Caco-2 (cell line): Measurements from ENCODE around the gene BEND5. TPM values are rescaled to one million over a fixed set of nuclear protein-coding genes. Genes with fewer than 3 reads are reported as not detected.

Source experiments
- BruUV-seq: library from RNA; stranded (reverse); fragments of 400-500 nt; replicated peaks from 2 replicates; lab custom pipeline; 2021; lab: Mats Ljungman, UMichigan
- CTCF ChIA-PET: fragments of 300-600 bp; sonication (Branson Sonifier 250); formaldehyde crosslinking; loops from one replicate; lab custom pipeline; 2022; ENCODE audit warnings: antibody characterized with exemption; lab: Charles Lee
- POLR2A ChIA-PET: fragments of 300-600 bp; sonication (Branson Sonifier 250); formaldehyde crosslinking; loops from one replicate; lab custom pipeline; 2022; ENCODE audit warnings: antibody characterized with exemption; lab: Charles Lee
- DNase-seq, 2 experiments: peaks; one replicate each; pipeline versions ENCODE4 v3.0.0 to v3.0.0-alpha.2; 2020 to 2022
- H3K27me3 ChIP-seq: replicated peaks from 2 replicates; pipeline ENCODE4 v1.6.0; 2011; ENCODE audit warnings: low read length; ENCODE audit not compliant: control insufficient read depth, insufficient read depth
- H3K36me3 ChIP-seq: 2 replicates; pipeline ENCODE4 v1.5.1; 2011; ENCODE audit warnings: low read length; ENCODE audit not compliant: control insufficient read depth, insufficient read depth
- H3K4me1 ChIP-seq: fragments of 250-450 bp; sonication (Bioruptor Pico); 2 replicates; pipeline ENCODE4 v1.5.1; 2020; ENCODE audit warnings: mild to moderate bottlenecking
- H3K4me3 ChIP-seq: 2 replicates; pipeline ENCODE4 v1.5.1; 2011; ENCODE audit warnings: low read depth, mild to moderate bottlenecking, control low read depth, low read length
- H3K9me3 ChIP-seq: fragments of 250-450 bp; sonication (Bioruptor Pico); 2 replicates; pipeline ENCODE4 v1.5.1; 2020; ENCODE audit warnings: mild to moderate bottlenecking, moderate library complexity
- H3K27ac Mint-ChIP-seq: one replicate; pipeline ENCODE4 v1.8.0; 2022; ENCODE audit warnings: mixed read lengths; ENCODE audit not compliant: unreplicated experiment
- H3K27me3 Mint-ChIP-seq: one replicate; pipeline ENCODE4 v1.8.0; 2022; ENCODE audit warnings: mixed read lengths; ENCODE audit not compliant: insufficient read depth, unreplicated experiment
- H3K36me3 Mint-ChIP-seq: one replicate; pipeline ENCODE4 v1.8.0; 2022; ENCODE audit warnings: mild to moderate bottlenecking, mixed read lengths; ENCODE audit not compliant: insufficient read depth, unreplicated experiment
- H3K4me1 Mint-ChIP-seq: one replicate; pipeline ENCODE4 v1.8.0; 2022; ENCODE audit warnings: low read depth, mixed read lengths; ENCODE audit not compliant: unreplicated experiment
- H3K4me3 Mint-ChIP-seq: one replicate; pipeline ENCODE4 v1.8.0; 2022; ENCODE audit warnings: mild to moderate bottlenecking, moderate library complexity, mixed read lengths; ENCODE audit not compliant: unreplicated experiment
- H3K9me3 Mint-ChIP-seq: one replicate; pipeline ENCODE4 v1.8.0; 2022; ENCODE audit warnings: mixed read lengths; ENCODE audit not compliant: unreplicated experiment
- CTCF ChIP-seq, 2 experiments: fragments of 200-600 bp in 1 of 2; IDR thresholded peaks; 1 replicate in 1 of 2; 2 replicates in 1 of 2; pipeline versions ENCODE4 v1.5.1 to v1.8.0; 2011 to 2022; ENCODE audit warnings: antibody characterized with exemption in 1 of 2, control low read depth in 1 of 2, inconsistent platforms in 1 of 2, low read depth in 1 of 2, low read length in 1 of 2, mild to moderate bottlenecking in 1 of 2, moderate library complexity in 1 of 2; ENCODE audit not compliant: insufficient read depth in 1 of 2, severe bottlenecking in 1 of 2, unreplicated experiment in 1 of 2
- intact Hi-C: fragments of 100-400 bp; cut with micrococcal nuclease; formaldehyde crosslinking; loops from one replicate; pipeline ENCODE4 v1.10.0; 2022; ENCODE audit not compliant: unreplicated experiment
- total RNA-seq: library from RNA; stranded (reverse); gene quantifications from 2 replicates; pipeline ENCODE4 v1.2.3, GENCODE V29; 2022

Gene BEND5
- total RNA-seq, 1 experiment from 2014 or later: 0.57 TPM

DNA sequence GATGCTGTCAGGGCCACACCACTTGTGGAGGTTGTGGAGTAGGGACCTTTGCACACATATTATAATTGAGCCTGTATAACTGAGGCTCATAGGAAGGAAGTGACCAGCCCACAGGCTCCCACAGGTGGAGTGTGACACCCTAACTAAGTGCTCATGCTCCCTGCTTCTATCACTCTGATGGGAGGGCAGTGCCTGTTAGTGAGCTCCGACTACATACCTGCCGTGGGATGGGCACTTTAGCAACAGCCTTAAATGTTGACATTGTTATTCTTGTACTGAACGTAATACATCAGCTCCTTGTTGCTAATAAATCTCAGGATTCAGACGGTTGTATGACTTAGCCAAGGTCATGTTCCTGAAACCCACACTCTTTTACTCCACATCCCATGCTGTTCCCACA, 58.0 kb downstream of the BEND5 start:
- Mint-ChIP-seq H3K4me1 (no peaks in the 10 kb centered on the region), H3K27ac (no peak overlapping the region), H3K9me3 (no peaks in the 10 kb centered on the region), H3K36me3 (no peaks in the 10 kb centered on the region), H3K4me3 (no peak overlapping the region), H3K27me3 (peaks cover 1% of the 10 kb centered on the region)
- Histone ChIP-seq H3K36me3 (no peaks in the 10 kb centered on the region), H3K4me1 (no peaks in the 10 kb centered on the region), H3K27me3 (no peaks in the 10 kb centered on the region), H3K9me3 (no peaks in the 10 kb centered on the region), H3K4me3 (no peak overlapping the region)
- TF ChIP-seq CTCF (IDR thresholded peaks at IDR 0.05; ENCODE audit: insufficient read depth in 1 of 2, low read depth in 1 of 2, low read length in 1 of 2, severe bottlenecking in 1 of 2, unreplicated experiment in 1 of 2): no peak
- intact Hi-C loops: loop anchor here (2.0 kb wide), 1 partner anchor 98 kb away; no protein-coding TSS in a partner anchor
- POLR2A ChIA-PET: no interaction called here
- no TSS peak for BruUV-seq
- no peak for DNase-seq
- CTCF ChIA-PET: interaction anchor here (0.9 kb wide), 1 partner anchor 99 kb away, joined by 3 read pairs; no protein-coding TSS in a partner anchor

GRCh38 chr1:48718116-48718630, 58.5 kb downstream of the BEND5 start:
- DNase-seq: no peak
- H3K27ac Mint-ChIP-seq: no peak overlapping the region
- peak in 1 of 2 experiments; percentile 8 for TF ChIP-seq CTCF (IDR thresholded peaks at IDR 0.05; ENCODE audit: insufficient read depth in 1 of 2, low read depth in 1 of 2, low read length in 1 of 2, severe bottlenecking in 1 of 2, unreplicated experiment in 1 of 2)
- Histone ChIP-seq H3K9me3 (no peaks in the 10 kb centered on the region), H3K36me3 (no peaks in the 10 kb centered on the region), H3K4me3 (no peak overlapping the region), H3K4me1 (no peaks in the 10 kb centered on the region), H3K27me3 (no peaks in the 10 kb centered on the region)
- BruUV-seq: no TSS peak
- ChIA-PET CTCF (interaction anchor here (0.9 kb wide), 1 partner anchor 99 kb away, joined by 3 read pairs; no protein-coding TSS in a partner anchor), POLR2A (no interaction called here)
- H3K9me3 Mint-ChIP-seq: no peaks in the 10 kb centered on the region
- H3K4me1 Mint-ChIP-seq: no peaks in the 10 kb centered on the region
- no peaks in the 10 kb centered on the region for H3K27me3 Mint-ChIP-seq
- no peaks in the 10 kb centered on the region for H3K36me3 Mint-ChIP-seq
- no peak overlapping the region for H3K4me3 Mint-ChIP-seq
- intact Hi-C loops: loop anchor here (2.0 kb wide), 1 partner anchor 99 kb away; no protein-coding TSS in a partner anchor

DNA sequence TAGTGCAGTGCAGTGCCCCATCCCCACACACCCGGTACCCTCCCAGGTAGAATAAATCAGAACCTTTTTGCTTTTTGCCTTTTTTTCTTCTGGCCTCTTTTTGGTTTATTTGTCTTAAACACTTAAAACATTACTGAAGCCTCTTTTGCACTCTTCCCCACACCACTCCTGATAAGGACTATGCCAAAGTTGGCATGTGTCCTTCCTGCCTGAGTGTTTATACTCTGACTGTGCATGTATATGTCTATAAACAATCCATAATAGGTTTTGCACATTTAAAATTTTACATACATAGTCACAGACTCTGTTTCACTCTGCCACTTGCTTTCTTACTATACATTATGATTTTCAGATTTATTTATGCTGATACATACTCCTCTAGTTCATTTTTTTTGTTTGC, 59.6 kb downstream of the BEND5 start:
- intact Hi-C loops: no loop called here
- Mint-ChIP-seq H3K36me3 (no peaks in the 10 kb centered on the region), H3K4me1 (no peaks in the 10 kb centered on the region), H3K9me3 (no peaks in the 10 kb centered on the region), H3K27ac (no peak overlapping the region), H3K27me3 (no peaks in the 10 kb centered on the region), H3K4me3 (no peak overlapping the region)
- ChIA-PET POLR2A (no interaction called here), CTCF (no interaction called here)
- H3K36me3 ChIP-seq: no peaks in the 10 kb centered on the region
- no peaks in the 10 kb centered on the region for H3K9me3 ChIP-seq
- DNase-seq: no peak
- BruUV-seq: no TSS peak
- no peak overlapping the region for H3K4me3 ChIP-seq
- no peak for TF ChIP-seq CTCF (IDR thresholded peaks at IDR 0.05; ENCODE audit: insufficient read depth in 1 of 2, low read depth in 1 of 2, low read length in 1 of 2, severe bottlenecking in 1 of 2, unreplicated experiment in 1 of 2)
- no peaks in the 10 kb centered on the region for H3K4me1 ChIP-seq
- no peaks in the 10 kb centered on the region for H3K27me3 ChIP-seq
